CD1c-positive myeloid dendritic cell (primary cell): Measurements from ENCODE around the gene TTC21A.
"Not testable (repeated sequence)": the region's sequence is repeated elsewhere in the genome, so short reads cannot be mapped to it uniquely, and the experiment has no call there.

Experiments
- DNase-seq: peaks from one replicate; pipeline ENCODE4 v3.0.0-alpha.2; 2016; ENCODE audit errors: extremely low spot score

The TTC21A gene, protein sequence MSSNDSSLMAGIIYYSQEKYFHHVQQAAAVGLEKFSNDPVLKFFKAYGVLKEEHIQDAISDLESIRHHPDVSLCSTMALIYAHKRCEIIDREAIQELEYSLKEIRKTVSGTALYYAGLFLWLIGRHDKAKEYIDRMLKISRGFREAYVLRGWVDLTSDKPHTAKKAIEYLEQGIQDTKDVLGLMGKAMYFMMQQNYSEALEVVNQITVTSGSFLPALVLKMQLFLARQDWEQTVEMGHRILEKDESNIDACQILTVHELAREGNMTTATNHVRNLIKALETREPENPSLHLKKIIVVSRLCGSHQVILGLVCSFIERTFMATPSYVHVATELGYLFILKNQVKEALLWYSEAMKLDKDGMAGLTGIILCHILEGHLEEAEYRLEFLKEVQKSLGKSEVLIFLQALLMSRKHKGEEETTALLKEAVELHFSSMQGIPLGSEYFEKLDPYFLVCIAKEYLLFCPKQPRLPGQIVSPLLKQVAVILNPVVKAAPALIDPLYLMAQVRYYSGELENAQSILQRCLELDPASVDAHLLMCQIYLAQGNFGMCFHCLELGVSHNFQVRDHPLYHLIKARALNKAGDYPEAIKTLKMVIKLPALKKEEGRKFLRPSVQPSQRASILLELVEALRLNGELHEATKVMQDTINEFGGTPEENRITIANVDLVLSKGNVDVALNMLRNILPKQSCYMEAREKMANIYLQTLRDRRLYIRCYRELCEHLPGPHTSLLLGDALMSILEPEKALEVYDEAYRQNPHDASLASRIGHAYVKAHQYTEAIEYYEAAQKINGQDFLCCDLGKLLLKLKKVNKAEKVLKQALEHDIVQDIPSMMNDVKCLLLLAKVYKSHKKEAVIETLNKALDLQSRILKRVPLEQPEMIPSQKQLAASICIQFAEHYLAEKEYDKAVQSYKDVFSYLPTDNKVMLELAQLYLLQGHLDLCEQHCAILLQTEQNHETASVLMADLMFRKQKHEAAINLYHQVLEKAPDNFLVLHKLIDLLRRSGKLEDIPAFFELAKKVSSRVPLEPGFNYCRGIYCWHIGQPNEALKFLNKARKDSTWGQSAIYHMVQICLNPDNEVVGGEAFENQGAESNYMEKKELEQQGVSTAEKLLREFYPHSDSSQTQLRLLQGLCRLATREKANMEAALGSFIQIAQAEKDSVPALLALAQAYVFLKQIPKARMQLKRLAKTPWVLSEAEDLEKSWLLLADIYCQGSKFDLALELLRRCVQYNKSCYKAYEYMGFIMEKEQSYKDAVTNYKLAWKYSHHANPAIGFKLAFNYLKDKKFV (N-terminal part only)

GRCh38 chr3:39107388-39108199, at the start of gene TTC21A, which contains the start of gene GORASP1:
Gene TTC21A, plus strand, starts transcription at chr3:39107680. Its CDS starts 158 bp downstream, at chr3:39107838.
Gene GORASP1, minus strand, starts transcription at chr3:39107627. Its CDS starts 86 bp downstream, at chr3:39107541.
- peak; percentile 92 for DNase-seq

DNA sequence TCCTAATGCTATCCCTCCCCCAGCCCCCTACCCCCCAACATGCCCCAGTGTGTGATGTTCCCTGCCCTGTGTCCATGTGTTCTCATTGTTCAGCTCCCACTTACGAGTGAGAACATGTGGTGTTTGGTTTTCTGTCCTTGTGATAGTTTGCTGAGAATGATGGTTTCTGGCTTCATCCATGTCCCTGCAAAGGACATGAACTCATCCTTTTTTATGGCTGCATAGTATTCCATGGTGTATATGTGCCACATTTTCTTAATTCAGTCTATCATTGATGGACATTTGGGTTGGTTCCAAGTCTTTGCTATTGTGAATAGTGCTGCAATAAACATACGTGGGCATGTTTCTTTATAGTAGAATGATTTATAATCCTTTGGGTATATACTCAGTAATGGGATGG, 46.3 kb upstream of the TTC21A start:
- DNase-seq = not testable (repeated sequence)

DNA sequence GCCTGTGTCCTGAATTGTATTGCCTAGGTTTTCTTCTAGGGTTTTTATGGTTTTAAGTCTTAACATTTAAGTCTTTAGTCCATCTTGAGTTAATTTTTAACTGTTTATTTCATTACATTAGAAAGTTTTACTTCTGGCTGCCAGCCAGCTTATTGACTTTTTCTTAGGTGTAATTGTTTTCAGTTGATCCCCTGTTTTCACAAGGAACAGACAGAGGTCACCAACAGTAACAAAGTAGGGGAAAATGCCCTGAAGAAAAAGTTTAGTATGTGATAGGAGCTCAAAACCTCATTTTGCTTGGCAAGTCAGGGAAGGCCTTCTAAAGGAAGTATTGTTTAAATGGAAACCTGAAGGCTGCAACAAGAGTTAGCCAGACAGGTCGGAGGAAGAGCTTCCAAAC, 45.3 kb upstream of the TTC21A start:
- DNase-seq = no peak

DNA sequence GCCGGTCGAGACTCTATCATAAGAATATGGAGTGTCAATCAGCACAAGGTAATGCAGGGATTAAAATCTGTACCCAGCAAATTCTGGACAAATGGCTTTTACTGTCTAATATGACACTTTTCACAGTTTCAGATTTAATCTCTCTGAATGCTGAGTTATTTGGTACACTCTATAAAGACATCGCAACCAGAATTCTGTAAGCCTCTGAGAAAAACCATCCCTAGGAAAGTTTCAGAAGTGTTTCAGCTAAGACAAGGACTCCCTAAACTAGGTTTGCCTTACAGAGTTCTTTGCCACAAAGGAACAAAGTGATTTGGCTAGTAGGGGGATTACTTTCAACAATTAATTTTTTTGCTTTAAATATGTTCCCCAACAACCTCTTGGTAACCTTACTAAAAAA, 44.3 kb upstream of the TTC21A start:
- no peak for DNase-seq

- no peak for DNase-seq
These were observed 42.8 kb upstream of the TTC21A start for GRCh38 chr3:39064646-39065045.

DNA sequence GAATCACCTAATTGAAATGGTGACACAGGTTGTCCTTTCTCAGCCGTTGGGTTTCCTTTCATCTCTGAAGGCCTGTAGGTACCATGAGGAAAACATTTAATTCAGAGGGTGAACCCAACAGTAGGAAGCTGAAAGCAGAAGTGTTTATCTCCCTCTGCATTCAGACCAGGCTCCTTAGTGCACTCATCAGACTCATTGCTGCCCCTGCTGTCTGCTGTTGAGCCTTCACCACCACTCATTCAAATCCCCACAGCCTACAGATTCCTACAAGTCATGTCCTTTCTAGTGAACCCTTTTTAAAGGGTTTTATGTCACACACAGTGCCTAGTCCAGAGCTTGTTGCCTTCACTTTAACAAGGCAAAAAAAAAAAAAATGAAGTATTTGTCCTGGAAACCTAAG, 42.3 kb upstream of the TTC21A start:
- peak; percentile 55 for DNase-seq

GRCh38 chr3:39067286-39067685, 40.2 kb upstream of the TTC21A start:
- no peak for DNase-seq

DNA sequence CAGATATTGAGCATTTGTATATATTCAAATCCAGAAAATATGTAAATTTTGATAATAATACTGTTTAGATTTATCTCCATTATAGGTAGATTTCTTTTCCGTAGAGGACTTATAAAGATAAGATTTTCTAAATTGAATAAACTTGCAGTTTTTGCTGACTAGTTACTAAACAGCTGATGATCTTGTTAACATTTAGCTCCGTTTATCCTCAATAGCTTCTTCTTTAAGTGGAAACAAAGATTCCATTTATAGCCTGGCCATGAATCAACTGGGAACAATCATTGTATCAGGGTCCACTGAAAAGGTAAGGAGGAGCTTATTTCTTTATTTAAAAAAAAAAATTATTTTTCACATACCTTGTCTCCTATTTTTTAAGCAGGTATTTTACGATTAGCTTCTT, 38.9 kb upstream of the TTC21A start:
- DNase-seq = no peak

GRCh38 chr3:39075910-39076309, 31.6 kb upstream of the TTC21A start:
- DNase-seq = no peak

GRCh38 chr3:39079530-39079929, 27.9 kb upstream of the TTC21A start:
- no peak for DNase-seq

GRCh38 chr3:39080026-39080425, 27.5 kb upstream of the TTC21A start:
- DNase-seq = no peak

GRCh38 chr3:39082666-39083313, 24.7 kb upstream of the TTC21A start:
- no peak for DNase-seq

GRCh38 chr3:39086144-39086543, 21.3 kb upstream of the TTC21A start:
- no peak for DNase-seq

- no peak for DNase-seq
These were observed 19.0 kb upstream of the TTC21A start for GRCh38 chr3:39088456-39088855.

- no peak for DNase-seq
These were observed 18.6 kb upstream of the TTC21A start for GRCh38 chr3:39088889-39089288.

DNA sequence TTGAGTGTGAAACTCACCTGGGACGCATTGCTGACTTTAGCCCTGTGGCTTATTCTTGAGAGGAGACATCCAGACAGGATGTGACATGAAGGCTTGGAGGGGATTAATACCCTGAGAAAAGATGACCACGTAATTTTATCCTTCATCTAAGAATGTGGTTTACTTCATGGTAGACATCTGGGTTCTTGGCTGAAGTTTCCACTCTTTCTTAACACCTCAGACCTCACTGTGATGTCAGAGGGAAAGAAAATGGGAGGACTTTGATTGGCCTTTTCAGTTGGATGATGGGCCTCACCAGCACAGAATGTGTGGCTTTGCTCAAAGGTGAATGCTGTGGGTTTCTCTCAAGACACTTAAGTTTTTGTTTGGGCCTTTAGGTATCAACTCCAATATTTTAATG, 16.6 kb upstream of the TTC21A start:
- DNase-seq = no peak

GRCh38 chr3:39094851-39095677, 12.4 kb upstream of the TTC21A start:
- DNase-seq = no peak

DNA sequence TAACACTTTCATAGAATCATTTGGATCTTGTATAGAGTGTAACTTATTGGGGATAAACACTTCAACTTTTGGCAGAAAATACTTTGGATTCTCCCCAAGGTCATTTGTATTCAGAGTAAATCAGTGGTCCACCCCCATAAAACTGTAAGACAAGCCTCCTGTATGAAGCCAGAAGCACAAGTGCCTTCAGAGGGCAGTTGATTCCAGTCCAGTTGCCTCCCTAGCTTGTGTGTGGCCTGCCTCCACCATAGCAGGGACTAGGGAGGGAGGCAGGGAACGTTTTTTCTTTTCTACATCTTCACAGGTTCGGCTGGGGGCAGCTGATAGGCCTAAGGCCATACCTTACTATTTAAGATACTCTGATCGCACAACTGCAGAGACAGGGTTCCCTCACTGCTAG, 11.7 kb upstream of the TTC21A start:
- DNase-seq = no peak

DNA sequence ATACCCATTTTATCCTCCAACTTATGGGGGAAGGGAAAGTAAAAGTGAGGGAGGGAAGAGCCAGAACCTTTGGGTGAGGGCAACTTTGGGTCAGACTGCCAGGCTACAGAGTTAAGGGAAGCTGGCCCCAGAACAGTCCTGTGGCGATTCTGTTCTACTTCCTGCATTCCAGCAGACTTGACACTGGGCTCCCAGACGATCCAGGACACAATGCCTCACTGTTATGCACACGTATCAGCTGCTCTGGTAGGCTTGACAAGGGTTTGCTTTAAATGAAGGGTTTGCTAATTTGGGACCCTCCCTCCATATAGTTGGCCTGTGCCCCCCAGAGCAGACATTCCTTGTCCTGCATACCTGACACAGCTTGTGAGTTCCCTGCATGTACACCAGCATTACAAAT, 10.7 kb upstream of the TTC21A start:
- DNase-seq = no peak
